ENCODE results near the gene LIPA. TPM values are rescaled to one million over a fixed set of nuclear protein-coding genes. Genes with fewer than 3 reads are reported as not detected.

LIPA gene
- total RNA-seq, 2 experiments from 2014 or later = 20.7 to 22.5 TPM

GRCh38 chr10:89279421-89279869 is 27.9 kb upstream of the LIPA start:
- Mint-ChIP-seq H3K27ac (no peak overlapping the region), H3K4me3 (no peak overlapping the region), H3K36me3 (no peaks in the 10 kb centered on the region), H3K27me3 (no peaks in the 10 kb centered on the region), H3K4me1 (no peaks in the 10 kb centered on the region), H3K9me3 (no peaks in the 10 kb centered on the region)
- DNase-seq = no peak

- no peak overlapping the region for H3K27ac Mint-ChIP-seq
- no peaks in the 10 kb centered on the region for H3K27me3 Mint-ChIP-seq
- no peaks in the 10 kb centered on the region for H3K4me1 Mint-ChIP-seq
- H3K4me3 Mint-ChIP-seq = no peak overlapping the region
- no peaks in the 10 kb centered on the region for H3K36me3 Mint-ChIP-seq
- H3K9me3 Mint-ChIP-seq = no peaks in the 10 kb centered on the region
- DNase-seq = no peak
Measured at GRCh38 chr10:89278900-89279392, 27.4 kb upstream of the LIPA start.

- Mint-ChIP-seq H3K27me3 (no peaks in the 10 kb centered on the region), H3K4me1 (no peaks in the 10 kb centered on the region), H3K36me3 (no peaks in the 10 kb centered on the region), H3K27ac (no peak overlapping the region), H3K9me3 (no peaks in the 10 kb centered on the region), H3K4me3 (no peak overlapping the region)
- DNase-seq = no peak
Measured at GRCh38 chr10:89278034-89278535, 26.5 kb upstream of the LIPA start.

- Mint-ChIP-seq H3K4me3 (no peak overlapping the region), H3K36me3 (no peaks in the 10 kb centered on the region), H3K27me3 (no peaks in the 10 kb centered on the region), H3K9me3 (no peaks in the 10 kb centered on the region), H3K4me1 (no peaks in the 10 kb centered on the region), H3K27ac (no peak overlapping the region)
- no peak for DNase-seq
Measured at GRCh38 chr10:89275383-89275782, 23.8 kb upstream of the LIPA start.

GRCh38 chr10:89274928-89275327 is 23.4 kb upstream of the LIPA start:
- Mint-ChIP-seq H3K4me1 (no peaks in the 10 kb centered on the region), H3K27ac (no peak overlapping the region), H3K27me3 (no peaks in the 10 kb centered on the region), H3K9me3 (no peaks in the 10 kb centered on the region), H3K36me3 (no peaks in the 10 kb centered on the region), H3K4me3 (no peak overlapping the region)
- no peak for DNase-seq

- Mint-ChIP-seq H3K9me3 (no peaks in the 10 kb centered on the region), H3K27me3 (no peaks in the 10 kb centered on the region), H3K36me3 (no peaks in the 10 kb centered on the region), H3K27ac (no peak overlapping the region), H3K4me3 (no peak overlapping the region), H3K4me1 (no peaks in the 10 kb centered on the region)
- no peak for DNase-seq
Measured at GRCh38 chr10:89273680-89274079, 22.1 kb upstream of the LIPA start.

- DNase-seq = no peak
- Mint-ChIP-seq H3K4me1 (peaks cover 3% of the 10 kb centered on the region), H3K9me3 (no peaks in the 10 kb centered on the region), H3K36me3 (no peaks in the 10 kb centered on the region), H3K27me3 (no peaks in the 10 kb centered on the region), H3K27ac (no peak overlapping the region), H3K4me3 (no peak overlapping the region)
Measured at GRCh38 chr10:89271532-89271931, 20.0 kb upstream of the LIPA start.

GRCh38 chr10:89270153-89270483 is 18.5 kb upstream of the LIPA start:
- Mint-ChIP-seq H3K27me3 (no peaks in the 10 kb centered on the region), H3K4me3 (no peak overlapping the region), H3K36me3 (no peaks in the 10 kb centered on the region), H3K9me3 (no peaks in the 10 kb centered on the region), H3K27ac (no peak overlapping the region), H3K4me1 (peaks cover 3% of the 10 kb centered on the region)
- DNase-seq = no peak

- Mint-ChIP-seq H3K4me3 (no peak overlapping the region), H3K27ac (no peak overlapping the region)
Measured at GRCh38 chr10:89269433-89270152, 18.0 kb upstream of the LIPA start.

GRCh38 chr10:89266721-89267453 is 15.3 kb upstream of the LIPA start:
- Mint-ChIP-seq H3K4me3 (no peak overlapping the region), H3K27me3 (no peaks in the 10 kb centered on the region), H3K27ac (no peak overlapping the region), H3K9me3 (no peaks in the 10 kb centered on the region), H3K4me1 (peaks cover 3% of the 10 kb centered on the region), H3K36me3 (no peaks in the 10 kb centered on the region)
- DNase-seq = no peak

More at GRCh38 chr10:89269433-89270152, 18.0 kb upstream of the LIPA start:
- no peaks in the 10 kb centered on the region for H3K27me3 Mint-ChIP-seq
- DNase-seq = no peak
- H3K9me3 Mint-ChIP-seq = no peaks in the 10 kb centered on the region
- H3K36me3 Mint-ChIP-seq = no peaks in the 10 kb centered on the region
- peaks cover 3% of the 10 kb centered on the region for H3K4me1 Mint-ChIP-seq

GRCh38 chr10:89263531-89263930 is 12.0 kb upstream of the LIPA start:
- Mint-ChIP-seq H3K27ac (no peak overlapping the region), H3K4me3 (no peak overlapping the region), H3K36me3 (no peaks in the 10 kb centered on the region), H3K27me3 (no peaks in the 10 kb centered on the region), H3K4me1 (peaks cover 10% of the 10 kb centered on the region), H3K9me3 (no peaks in the 10 kb centered on the region)
- DNase-seq = no peak

- H3K27ac Mint-ChIP-seq = no peak overlapping the region
- DNase-seq = no peak
- no peaks in the 10 kb centered on the region for H3K27me3 Mint-ChIP-seq
- H3K36me3 Mint-ChIP-seq = no peaks in the 10 kb centered on the region
- no peak overlapping the region for H3K4me3 Mint-ChIP-seq
- peaks cover 10% of the 10 kb centered on the region for H3K4me1 Mint-ChIP-seq
- no peaks in the 10 kb centered on the region for H3K9me3 Mint-ChIP-seq
Measured at GRCh38 chr10:89263091-89263490, 11.5 kb upstream of the LIPA start.

GRCh38 chr10:89262086-89263051 is 10.8 kb upstream of the LIPA start:
- peaks cover 10% of the 10 kb centered on the region for H3K4me1 Mint-ChIP-seq
- no peak overlapping the region for H3K27ac Mint-ChIP-seq
- no peak overlapping the region for H3K4me3 Mint-ChIP-seq
- H3K36me3 Mint-ChIP-seq = no peaks in the 10 kb centered on the region
- no peak for DNase-seq
- H3K27me3 Mint-ChIP-seq = peaks cover under 1% of the 10 kb centered on the region
- no peaks in the 10 kb centered on the region for H3K9me3 Mint-ChIP-seq

- no peak overlapping the region for H3K27ac Mint-ChIP-seq
- H3K27me3 Mint-ChIP-seq = peaks cover 4% of the 10 kb centered on the region
- peaks cover 12% of the 10 kb centered on the region for H3K4me1 Mint-ChIP-seq
- H3K9me3 Mint-ChIP-seq = peaks cover 9% of the 10 kb centered on the region
- no peak for DNase-seq
- H3K36me3 Mint-ChIP-seq = peaks cover 12% of the 10 kb centered on the region
- no peak overlapping the region for H3K4me3 Mint-ChIP-seq
Measured at GRCh38 chr10:89258881-89259280, 7.3 kb upstream of the LIPA start.

- Mint-ChIP-seq H3K9me3 (peaks cover 18% of the 10 kb centered on the region), H3K36me3 (peaks cover 23% of the 10 kb centered on the region), H3K4me3 (no peak overlapping the region), H3K4me1 (peaks cover 12% of the 10 kb centered on the region), H3K27ac (no peak overlapping the region), H3K27me3 (peaks cover 4% of the 10 kb centered on the region)
- no peak for DNase-seq
Measured at GRCh38 chr10:89257581-89257980, 6.0 kb upstream of the LIPA start.

Data from activated naive CD8-positive, alpha-beta T cell treated with anti-CD3 and anti-CD28 coated beads for 36 hours (primary cell).